ENCODE measurements around the gene GPD1.

- peak; percentile 85 for TF ChIP-seq POLR2AphosphoS5 (IDR thresholded peaks at IDR 0.05; ENCODE audit: borderline replicate concordance, low read depth, low read length)
- TF ChIP-seq EZH2 (IDR thresholded peaks at IDR 0.05) = no peak
- peak; percentile 37 for TF ChIP-seq FOXP2 (optimal IDR thresholded peaks at IDR 0.05; ENCODE audit: control extremely low read depth, extremely low read length, insufficient read depth)
These were observed 8.1 kb downstream of the GPD1 start, which contains the start of gene COX14 for GRCh38 chr12:50111693-50112455.

Data from SK-N-MC (cell line).